GM19099 (cell line): ENCODE data around the gene ESRRA.

Experiments used
- POLR2A ChIP-seq: IDR thresholded peaks from 3 replicates; pipeline ENCODE4 v1.6.1; 2011; ENCODE audit warnings: low read depth; ENCODE audit not compliant: insufficient read length; ENCODE audit errors: extremely low read depth

ESRRA gene

GRCh38 chr11:64353715-64354506 is 48.6 kb downstream of the ESRRA start:
- TF ChIP-seq POLR2A, result no peak

DNA sequence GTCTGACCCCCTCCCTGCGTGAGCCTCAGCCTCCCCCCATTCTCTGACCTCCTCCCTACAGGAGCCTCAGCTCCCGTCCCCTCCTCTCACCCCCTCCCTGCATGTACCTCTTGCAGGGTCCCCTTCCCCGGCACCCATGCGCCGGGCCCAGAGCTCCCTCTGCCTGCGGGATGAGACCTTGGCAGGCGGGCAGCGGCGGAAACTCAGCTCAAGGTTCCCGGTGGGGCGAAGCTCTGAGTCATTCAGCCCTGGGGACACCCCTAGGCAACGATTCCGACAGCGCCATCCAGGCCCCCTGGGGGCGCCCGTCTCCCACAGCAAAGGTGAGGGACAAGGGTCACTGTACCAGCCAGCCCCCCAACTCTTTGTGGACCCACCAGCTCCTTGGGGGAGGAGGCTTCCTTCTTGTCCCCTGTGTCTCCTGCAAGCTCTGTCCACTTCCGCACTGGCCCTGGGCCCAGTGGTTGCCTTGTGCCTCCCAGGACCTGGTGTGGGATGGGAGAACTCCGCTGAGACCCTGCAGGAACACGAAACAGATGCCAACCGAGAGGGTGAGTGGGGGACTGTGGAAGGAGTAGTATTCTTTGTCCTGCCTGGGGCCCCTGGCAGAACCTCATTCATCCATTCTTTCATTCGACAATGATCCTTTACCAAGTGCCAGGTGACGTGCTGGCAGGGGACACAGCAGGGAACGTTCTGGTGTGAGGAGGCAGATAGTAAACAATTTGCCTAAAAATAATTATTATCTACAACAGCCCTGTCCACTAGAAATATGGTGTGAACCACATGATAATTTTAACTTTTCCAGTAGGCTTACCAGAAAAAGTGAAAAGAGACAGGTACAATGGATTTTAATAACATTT is 50.0 kb downstream of the ESRRA start:
- TF ChIP-seq POLR2A, result no peak

DNA sequence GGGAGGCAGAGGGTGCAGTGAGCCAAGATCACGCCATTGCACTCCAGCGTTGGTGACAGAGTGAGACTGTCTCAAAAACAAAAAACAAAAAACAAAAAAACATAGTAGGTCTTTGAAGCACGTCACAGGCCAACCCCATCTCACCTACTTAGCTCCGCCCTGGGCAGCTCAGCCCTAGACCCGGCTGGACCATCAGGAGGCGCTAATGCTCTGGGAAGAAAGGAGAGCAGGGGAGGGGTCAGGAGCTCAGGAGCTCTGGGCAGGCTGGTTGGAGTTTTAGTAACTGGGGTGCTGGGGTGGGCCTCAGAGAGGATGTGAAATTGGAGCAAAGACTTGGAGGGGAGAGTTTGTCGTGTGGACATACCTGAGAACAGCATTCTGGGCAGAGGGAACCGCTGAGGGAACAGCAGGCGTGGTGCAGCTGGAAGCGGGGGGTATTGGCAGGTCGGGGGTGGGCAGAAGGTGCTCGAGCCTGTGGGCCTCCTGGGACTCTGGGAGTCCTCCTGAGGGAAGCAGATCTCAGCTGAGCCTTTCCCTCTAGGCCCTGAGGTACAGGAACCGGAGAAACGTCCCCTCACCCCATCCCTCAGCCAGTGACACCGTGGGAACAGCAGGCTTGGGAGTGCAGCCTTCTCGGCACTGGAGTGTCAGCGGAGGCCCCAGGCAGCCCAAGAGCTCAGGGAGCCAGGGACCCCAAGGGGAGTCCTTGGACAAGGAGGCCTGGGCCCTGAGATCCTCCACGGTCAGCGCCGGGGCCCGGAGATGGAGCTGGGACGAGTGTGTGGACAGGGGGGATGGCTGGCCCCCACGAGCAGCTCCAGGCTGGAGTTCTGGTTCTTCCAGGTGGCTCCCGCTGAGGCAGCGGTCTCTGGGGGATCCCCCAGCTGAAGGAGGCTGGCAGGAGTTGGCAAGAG is 51.4 kb downstream of the ESRRA start:
- TF ChIP-seq POLR2A, result no peak

GRCh38 chr11:64357446-64357845 is 52.1 kb downstream of the ESRRA start:
- no peak for TF ChIP-seq POLR2A

GRCh38 chr11:64357904-64358535 is 52.7 kb downstream of the ESRRA start:
- no peak for TF ChIP-seq POLR2A

DNA sequence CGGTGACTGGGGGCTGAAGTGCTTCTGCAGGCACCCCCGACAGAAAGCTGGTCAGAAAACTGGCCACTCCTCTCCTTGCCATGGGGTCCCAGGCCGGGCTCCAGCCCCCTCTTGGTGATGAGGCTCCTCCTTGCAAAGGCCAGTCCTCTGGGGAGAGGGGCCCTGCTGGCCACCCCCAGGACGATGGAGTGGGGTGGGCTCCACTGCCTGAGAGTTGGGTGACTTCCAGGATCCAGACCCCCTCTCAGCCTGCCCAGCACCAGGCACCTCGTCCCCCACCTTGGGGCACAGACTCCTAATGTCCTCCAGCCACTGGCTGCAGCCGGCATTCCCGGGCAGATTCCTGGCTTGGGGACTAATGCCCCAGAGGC is 53.2 kb downstream of the ESRRA start:
- no peak for TF ChIP-seq POLR2A

DNA sequence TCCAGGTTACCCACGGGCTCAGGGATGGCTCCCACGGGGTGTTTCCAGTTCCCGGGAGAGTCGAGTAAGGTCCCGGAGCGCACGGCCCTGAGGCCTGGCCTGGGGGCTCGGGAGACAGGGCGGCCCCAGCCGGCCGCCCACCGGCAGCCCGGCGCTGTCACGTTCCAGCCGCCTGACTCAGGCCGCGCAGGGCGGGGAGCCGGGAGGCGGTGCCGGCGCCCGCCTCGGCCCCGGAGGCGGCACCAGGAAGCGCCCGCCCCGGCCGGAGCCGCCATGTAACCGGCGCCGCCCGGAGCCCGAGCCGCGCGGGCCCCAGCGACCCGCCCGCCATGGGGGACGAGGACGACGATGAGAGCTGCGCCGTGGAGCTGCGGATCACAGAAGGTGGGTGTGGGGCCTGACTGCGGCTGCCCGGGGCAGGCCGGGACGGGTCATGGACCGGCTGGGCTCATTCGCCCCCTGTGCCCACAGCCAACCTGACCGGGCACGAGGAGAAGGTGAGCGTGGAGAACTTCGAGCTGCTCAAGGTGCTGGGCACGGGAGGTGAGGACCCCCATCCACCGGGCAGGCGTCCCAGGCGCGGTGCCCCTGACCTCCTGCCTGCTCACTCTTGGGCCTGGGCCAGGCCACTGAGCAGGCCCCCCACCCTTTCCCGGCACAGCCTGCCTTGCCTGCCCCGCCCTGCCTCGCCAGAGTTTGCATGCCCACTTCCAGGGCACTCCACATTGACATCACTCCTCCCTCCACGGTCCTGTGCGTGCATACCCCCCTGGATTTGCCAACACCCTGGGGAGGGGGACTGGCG is 53.8 kb downstream of the ESRRA start, which contains the start of gene RPS6KA4:
RPS6KA4 (plus strand) TSS at position 256 of the 805 bp plus-strand sequence; CDS start at position 330, 74 bp downstream.
- TF ChIP-seq POLR2A, result peak; percentile 71

GRCh38 chr11:64359712-64360445 is 54.6 kb downstream of the ESRRA start:
- TF ChIP-seq POLR2A, result no peak

GRCh38 chr11:64360448-64360921 is 55.2 kb downstream of the ESRRA start:
- no peak for TF ChIP-seq POLR2A

GRCh38 chr11:64361659-64362058 is 56.3 kb downstream of the ESRRA start:
- no peak for TF ChIP-seq POLR2A

DNA sequence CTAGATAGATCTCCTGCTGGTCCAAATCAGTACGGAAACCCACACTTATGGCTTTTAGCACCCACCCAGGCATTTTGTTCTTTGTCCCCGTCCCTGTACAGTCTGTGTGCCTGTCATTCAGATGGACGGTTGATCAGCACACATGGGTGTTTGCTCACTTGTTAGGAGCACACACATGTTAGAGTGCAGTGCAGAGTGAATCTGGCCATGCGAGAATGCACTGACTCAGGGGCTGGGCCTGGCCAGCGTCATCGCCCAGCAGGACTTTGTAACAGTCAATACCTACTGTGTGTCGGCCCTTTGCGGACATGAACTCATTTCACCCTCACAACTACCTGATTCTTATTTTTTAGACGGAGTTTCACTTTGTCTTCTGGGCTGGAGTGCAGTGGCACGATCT is 57.0 kb downstream of the ESRRA start:
- TF ChIP-seq POLR2A, result no peak

- TF ChIP-seq POLR2A, result no peak
These were observed 59.1 kb downstream of the ESRRA start for GRCh38 chr11:64364435-64364834.

- TF ChIP-seq POLR2A, result no peak
These were observed 59.6 kb downstream of the ESRRA start for GRCh38 chr11:64364911-64365310.
